HG02981 (cell line): ENCODE measurements around the gene RERE.

ENCODE experiments used
- ATAC-seq: cut with Tn5 transposase; IDR thresholded peaks from one replicate; pipeline ENCODE4 v1.9.1; 2021; ENCODE audit warnings: mild to moderate bottlenecking, moderate library complexity; ENCODE audit not compliant: unreplicated experiment

Gene RERE

DNA sequence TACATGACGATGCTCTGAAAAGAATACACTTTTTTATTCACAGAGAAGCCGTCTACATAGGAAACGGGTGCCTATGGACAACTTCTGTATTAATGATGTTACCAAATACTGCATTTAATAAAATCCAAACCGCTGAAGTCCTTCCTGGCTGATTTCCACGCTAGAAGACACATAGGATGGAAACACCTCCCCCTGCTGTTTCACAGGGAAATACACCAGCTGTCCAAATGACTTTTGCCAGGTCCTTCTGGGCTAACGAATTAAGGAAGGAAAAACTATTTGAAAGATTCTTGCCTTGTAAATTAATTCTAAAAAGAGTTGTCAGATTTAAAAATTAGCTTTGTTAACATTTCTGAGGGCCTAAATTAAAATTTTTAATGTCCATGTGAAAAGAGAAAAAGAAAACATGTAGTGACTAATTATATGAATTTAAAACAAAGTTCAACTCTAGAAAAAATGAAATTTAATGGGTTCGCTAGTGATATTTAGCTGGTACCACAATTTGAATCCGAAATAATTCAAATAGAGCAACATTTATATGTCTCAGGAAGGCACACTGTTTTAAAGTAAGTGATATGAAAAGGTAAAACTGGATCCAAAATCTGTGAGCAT, 146.0 kb downstream of the RERE start:
- no peak for ATAC-seq

DNA sequence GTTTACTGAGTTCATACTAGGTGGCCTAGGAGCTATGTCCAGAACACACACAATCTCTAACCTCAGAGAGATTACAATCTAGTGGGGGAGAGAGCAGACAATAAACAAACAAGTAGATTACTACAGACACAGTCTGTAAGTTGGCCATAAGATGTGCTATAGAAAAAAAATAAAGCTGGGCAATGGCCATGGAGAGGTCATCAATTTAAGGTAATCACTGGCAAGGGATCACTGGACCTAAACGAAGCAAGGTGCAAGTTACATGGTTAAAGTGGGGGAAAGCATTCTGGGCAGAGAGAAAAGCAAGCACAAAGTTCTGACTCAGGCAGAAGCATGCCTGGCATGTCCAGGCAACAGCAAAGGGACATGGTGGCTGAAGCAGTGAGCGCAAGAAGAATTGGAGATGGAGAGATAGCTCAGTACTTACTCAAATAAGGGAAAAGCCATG, 147.0 kb downstream of the RERE start:
- no peak for ATAC-seq

DNA sequence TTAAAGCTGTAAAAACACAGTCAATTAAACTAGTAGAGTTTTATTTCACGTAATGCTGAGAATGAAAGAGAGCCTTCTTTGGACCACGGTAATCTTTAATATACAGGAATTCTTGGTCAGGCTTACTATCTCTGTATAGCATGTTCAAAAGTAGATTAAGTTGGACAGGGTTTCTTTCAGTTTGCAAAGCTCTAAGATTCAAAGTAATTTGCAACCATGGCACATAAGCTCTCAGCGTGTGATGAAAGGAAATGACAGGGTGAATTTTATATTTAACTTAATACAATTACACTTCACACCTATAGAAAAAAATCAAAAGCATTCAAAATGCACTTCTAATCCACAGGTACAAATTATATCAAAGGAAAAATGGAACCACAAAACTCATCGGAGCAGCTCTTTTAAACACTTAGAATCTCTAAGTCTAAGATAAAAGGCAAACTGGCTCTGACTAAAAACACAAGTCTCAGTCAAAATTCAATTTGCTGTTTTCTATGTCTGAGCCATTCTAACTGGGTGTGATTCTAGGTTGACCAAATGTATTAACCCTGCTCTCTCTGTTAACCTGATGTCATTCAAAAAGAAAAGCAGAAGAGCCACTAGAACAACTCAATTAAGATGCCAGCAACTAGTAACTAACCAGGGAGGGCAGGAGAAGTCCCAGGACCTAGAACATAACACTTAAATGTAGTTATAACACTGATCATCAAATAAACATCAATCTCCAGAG, 147.7 kb downstream of the RERE start:
- ATAC-seq = no peak

DNA sequence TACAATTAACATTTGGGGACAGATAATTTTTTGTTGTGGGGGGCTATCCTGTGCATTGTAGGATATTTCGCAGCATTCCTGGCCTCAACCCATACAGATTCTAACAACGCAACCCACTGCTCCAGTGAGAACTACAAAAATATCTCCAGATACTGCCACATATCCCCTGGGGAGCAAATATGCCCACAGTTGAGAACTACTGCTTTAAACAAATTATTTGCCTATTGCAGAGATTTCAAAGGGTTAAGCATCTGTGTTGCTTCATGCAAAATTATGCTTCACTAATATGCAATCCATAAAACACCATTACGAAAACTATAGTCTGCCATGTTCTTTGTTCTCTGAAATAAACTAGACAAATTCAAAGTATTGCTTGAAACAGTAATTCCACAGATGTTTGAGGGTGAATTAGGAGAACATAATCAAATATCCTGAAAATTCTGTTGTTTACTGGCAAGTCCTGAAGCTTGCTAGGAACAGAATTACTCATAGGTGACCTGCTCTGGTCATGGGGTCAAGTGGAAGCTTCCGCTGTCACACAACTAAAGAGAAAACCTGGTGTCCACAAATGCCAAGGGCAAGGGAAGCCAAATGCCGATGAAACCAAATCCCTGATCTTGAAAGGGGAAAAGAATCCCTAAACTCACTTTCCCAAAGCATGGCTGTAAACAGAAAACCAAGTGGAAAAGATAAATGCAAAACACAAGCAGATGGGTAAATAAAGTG, 149.4 kb downstream of the RERE start:
- no peak for ATAC-seq

DNA sequence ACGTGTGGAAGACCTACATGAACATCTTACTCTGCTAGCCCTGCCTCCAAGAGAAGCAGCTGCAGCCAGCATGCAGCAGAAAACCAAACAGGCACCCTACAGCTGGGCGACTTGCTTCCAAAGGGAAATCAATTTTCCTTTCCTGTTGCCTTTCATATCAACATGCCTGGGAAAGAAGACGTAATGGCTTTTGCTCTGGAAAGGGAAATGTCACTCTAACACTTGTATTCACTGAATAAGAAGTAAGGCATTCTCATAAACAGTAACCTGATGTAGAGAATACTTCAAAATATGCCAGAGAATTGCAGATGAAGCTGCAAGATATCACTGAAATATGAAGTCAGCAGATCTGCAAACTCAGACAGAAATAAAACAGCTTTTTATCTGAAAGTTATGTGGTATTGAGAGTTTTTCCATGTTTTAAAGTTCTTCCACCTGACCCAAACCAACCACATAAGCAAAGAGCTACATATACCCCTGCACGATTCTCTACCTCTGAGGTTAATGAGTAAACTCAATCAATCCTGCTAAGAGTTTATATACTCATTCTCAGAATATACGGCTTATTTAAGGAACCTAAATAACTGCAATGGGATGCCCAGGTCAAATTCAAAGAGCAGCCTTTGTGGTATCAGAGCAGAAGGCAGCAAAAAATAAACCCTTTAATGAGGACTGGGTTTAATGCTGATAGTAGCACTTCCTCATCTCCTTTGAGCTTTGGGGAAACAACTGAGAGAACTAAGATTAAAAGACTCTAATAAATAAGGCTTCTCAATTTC, 150.9 kb downstream of the RERE start:
- ATAC-seq = no peak

DNA sequence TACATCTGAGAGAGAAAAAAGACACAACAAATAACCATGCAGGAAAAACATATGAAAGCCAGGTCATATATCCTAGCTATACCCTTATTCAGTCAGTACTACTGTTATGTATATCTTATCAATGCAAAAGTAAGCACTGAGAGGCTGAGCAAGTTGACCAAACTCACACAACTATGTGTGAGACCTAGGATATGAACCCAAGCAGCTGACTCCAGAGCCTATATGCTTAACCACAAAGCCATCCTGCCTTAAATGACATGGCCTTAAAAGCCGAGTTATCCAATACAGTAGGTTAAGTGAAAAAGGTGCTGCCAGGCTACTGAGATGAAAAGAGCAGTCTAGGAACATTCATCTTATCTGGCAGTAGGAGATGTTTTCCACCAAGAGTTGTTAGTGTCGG, 151.6 kb downstream of the RERE start:
- ATAC-seq = no peak

DNA sequence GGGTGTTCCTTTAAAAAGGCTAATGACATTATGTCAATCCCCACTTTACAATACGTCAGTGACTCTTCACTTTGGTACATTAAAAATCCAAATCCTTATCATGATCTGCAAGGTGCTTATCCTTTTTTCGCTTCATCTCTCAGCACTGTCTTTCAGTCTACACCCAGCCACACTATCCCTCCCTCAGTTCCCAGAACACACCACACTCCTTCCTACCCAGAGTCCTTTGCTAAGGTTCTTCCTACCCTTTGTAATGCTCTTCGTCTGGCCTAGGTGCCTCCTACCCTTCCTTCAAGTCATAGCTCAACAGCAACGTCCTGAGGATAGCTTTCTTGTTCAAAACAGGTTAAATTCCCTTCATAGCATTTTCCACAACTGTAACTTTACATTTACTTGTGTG, 152.6 kb downstream of the RERE start:
- ATAC-seq = no peak

DNA sequence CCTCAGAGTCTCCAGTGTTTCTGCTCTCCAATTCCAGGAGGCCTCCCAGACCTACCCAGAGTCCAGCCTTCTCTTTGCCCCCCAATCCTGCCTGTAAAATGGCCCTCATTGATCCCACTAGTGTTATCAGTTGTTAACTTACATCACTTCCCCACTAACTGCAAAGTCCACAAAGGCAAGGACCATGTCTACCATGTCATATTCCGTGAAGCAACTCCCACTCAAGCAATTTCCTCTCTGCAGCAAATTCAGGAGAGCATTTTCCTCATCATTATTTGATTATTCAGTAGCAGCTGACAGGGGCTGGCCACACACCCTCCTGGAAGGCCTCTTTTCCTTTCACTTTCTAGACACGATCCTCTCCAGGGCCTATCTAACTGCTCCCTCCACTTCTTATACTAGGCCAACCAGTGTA, 153.5 kb downstream of the RERE start:
- ATAC-seq = peak; percentile 47

DNA sequence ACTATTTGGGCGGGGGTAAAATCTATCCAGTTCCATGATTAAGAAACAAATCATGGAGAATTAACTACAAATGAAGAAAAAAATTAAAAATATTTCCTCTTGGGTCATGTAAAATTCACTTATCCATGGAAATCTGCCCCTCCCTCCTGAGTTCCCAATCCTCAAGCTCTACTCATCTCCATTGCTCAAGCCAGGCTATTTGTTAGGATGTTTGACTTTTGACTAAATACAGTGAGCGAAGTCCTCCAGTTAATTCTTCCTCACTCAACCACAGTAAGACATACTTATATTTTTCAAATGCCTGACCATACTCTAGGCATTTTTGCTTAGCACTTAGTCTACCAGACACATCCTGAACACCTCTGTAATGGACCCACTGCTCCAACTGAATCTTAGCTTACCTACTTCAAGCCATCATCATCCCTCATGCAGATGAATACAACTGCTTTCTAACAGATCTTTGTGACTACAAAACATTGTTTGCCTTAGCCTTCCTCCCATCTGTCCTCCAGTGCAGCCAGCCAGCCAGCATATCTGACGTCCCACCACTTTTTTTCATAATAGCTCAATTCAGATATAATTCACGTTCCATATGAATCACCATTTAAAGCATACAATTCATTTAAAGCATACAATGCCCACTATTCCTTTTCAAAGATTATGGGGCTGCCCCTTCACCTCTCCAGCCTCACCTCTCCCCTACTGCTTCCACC, 154.2 kb downstream of the RERE start:
- no peak for ATAC-seq

DNA sequence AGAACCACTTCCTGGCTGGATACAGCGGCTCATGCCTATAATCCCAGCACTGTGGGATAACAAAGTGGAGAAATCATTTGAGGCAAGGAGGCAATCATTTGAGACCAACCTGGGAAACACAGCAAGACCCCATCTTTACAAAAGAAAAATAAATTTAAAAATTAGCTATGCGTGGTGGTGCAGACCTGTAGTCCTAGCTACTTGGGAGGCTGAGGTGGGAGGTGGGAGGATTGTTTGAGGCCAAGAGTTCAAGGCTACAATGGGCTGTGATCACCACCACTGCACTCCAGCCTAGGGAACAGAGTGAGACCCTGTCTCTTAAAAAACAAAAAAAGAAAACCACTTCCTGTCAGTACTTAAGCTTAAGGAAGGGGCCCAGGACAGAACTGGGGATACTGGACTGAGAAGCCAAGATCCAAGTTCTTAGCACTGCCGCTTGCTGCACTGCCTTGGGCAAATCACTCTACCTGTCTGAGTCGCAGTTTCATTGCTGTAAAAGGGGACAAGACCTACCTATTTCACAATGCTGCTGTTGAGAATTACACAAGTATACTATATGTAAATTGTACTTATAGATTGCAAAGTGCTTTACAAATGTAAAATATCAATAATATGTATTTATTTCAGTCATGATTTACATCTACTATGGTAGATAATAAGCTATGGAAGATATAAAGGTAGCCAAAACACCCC, 154.9 kb downstream of the RERE start:
- ATAC-seq = no peak

DNA sequence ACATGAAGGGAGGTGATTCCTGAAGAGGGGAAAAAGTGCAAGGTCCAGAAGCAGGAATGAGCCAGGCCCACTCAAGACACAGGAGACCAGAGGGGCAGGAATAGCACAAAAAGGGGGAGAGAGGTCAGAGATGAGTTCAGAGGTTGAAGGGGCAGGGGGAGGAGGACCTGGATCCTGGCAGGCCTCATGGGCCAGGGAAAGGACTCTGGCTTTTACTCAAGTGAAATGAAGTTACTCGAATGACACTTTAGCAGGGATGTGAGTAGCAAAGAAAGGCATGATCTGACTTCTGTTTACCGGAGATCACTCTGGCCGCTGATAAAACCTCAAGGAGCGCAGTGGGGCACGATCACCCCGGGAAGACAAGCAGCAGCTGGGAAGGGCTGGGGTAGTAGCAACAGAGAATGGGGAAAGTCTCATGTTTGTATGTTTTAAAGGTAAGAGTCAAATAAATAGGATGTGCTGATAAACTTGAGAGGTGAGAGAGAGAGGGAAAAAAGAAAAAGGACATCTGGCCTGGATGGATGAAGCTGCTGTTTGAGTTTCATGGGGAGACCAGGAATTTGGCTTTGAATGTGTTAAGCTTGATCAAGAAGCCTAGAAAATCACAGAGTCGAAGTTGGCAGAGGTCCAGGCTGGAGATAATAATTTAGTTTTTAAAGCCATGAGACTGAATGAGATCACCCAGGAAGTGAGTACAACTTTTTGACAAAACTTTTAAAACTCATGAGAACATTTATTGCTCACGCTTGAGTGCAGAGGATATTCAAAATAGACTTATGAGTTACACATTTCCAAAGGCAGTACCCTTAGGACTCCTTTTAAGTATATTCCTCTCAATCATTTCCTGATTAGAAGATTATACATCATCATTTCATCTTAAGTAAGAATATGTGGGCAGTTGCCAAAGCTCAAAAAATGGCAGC, 156.0 kb downstream of the RERE start:
- ATAC-seq = no peak

DNA sequence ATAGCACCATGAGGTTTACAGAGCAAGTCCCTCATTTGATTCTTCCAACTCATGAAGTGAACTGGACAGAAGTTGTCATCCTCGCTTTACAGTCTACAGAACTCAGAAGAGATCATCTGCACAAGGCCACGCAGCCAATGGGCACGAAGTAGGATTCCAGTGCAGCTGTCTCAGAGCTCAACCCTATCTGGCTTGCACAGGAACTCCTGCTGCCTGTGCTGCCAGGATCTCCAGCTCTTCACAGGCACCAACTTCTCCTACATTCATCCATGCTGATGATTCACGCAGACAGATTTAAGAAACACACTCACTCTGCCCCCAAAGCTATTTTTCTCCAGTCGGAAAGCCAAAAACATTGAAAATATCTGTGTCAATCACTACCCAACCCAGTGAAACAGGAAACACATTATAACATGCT, 157.0 kb downstream of the RERE start:
- ATAC-seq = no peak

DNA sequence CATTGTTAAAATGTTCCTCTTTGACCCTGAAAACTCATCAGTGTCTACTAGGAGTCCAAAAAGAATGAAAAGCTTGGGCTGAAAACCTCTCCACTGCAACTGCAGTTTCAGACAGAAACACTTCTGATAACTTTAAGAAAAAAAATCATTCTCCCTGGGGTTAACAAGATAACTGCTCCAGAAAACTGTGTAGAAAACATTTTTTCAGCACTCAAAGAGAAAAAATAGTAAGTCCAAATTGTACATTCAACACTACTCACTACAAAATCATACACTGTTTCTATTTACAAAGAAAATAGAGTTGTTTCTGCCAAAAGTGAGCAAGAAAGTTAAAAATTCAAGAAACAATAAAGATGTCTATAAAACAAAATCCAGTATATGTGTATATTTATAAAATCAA, 157.8 kb downstream of the RERE start:
- ATAC-seq = no peak

DNA sequence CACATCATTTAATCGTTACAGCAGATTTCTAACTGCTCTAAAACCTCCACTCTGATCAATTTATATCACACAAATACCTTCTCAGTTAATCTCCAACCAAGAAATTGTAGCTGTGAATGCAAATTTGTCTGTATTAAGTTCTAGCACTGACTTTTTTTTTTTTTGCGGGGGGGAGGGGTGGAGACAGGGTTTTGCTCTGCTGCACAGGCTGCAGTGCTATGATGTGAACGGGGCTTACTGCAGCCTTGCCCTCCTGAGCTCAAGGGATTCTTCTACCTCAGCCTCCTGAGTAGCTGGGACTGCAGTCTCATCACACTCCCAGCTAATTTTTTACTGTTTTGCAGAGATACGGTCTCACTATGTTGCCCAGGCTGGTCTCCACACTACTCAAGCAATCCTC, 163.6 kb downstream of the RERE start:
- no peak for ATAC-seq

DNA sequence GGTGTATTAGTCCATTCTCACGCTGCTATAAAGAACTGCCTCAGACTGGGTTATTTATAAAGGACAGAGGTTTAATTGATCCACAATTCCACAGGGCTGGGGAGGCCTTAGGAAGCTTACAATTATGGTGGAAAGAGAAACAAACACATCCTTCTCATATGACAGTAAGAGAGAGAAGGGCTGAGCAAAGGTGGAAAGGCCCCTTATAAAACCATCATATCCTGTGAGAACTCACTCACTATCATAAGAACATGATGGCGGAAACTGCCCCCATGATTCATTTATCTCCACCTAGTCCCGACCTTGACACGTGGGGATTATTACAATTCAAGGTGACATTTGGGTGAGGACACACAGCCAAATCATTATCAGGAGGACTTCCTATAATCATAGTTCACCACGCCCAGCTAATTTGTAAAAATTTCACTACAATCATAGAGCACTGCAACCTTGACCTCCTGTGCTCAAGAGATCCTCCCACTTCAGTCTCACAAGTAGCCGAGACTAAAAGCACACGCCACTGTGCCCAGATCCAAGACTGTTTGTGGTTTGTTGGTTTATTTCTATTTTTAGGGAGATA, 164.9 kb downstream of the RERE start:
- no peak for ATAC-seq

DNA sequence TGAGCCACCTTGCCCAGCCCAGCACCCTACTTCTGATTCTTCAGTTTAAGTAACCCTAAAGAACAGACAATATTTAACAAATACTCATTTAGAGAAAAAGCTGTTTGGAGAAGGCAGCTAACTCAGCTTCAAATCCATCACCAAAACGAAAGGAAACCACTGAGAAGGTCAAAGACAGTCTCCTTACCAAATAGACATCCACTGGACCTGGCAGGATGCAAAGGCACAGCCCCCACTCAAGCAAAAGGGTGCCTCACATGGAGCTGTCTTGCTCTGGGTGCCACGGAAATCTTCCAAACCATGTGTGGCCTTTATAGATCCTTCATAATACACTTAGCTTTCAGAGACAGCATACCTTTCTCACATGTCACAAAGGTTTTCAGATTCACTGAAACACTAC, 165.5 kb downstream of the RERE start:
- ATAC-seq = no peak

DNA sequence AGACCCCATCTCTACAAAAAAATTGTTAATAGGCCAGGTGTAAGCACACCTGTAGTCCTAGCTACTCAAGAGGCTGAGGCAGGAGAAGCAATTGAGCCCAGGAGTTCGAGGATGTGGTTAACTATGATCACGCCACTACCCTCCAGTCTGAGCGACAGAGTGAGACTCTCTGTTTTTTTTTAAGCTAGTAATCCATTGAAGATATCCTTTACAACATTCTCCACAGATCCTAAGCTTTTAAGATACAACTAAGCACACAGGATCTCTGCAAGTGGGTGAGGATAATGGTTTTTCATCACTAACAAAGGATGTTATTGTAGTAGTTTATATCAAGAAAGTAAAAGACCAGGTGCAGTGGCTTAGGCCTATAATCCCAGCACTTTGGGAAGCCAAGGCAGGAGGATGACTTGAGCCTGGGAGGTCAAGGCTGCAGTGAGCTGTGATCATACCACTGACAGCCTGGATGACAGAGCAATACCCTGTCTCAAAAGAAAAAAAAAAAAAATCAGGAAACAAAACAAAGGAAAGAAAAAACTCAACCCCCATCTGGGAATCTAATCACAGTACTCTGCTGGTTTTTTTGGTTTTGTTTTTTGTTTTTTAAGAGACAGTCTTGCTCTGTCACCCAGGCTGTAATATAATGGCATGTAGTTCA, 166.1 kb downstream of the RERE start:
- ATAC-seq = no peak

DNA sequence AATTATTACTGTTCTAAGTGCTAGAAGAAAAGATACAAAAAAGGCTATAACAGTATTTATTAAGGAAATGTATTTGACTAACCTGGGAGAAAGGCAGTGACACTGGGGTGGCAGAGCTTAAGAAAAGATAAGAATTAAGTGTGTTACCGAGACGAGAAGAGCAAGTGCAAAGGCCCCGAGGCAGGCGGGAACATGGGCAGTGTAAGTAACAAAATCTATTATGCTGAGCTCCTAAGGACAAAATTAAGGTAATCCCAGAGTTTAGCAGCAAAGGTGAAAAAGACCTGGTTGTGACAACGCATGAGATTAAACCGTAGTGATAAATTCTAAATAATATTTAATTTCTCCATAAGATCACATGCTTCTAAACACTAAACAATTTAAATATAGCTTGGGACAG, 167.6 kb downstream of the RERE start:
- ATAC-seq = no peak
